NCI-H2029 (cell line): ENCODE measurements around the gene CTBP2.

ENCODE experiments used
- DNase-seq: peaks from one replicate; lab custom pipeline; 2025; lab: John Stamatoyannopoulos, UW

The CTBP2 gene

GRCh38 chr10:124941823-124942222 is 218.5 kb downstream of the CTBP2 start, which contains the start of gene ZRANB1:
Gene ZRANB1, plus strand, starts transcription at chr10:124942123. Its CDS starts 371 bp downstream, at chr10:124942494.
- DNase-seq: no peak

DNA sequence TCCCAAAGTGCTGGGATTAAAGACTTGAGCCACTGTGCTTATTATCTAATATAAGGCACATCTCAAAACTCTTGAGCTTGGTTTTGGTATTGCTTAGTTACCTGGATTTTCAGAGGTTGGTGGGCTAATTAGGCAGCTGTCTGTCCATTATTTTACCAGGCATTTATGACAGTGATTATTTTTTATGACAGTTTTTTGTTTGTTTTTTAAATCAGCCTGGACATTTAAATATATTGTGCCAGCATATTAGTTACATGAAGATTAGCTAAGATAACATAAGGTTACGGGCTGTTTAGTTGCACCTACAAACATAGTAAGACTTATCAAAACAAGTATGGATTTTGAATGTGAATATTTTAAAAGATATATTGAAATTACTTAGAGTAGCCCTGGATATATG is 221.1 kb downstream of the CTBP2 start:
- DNase-seq: no peak

GRCh38 chr10:124936813-124937212 is 223.6 kb downstream of the CTBP2 start:
- no peak for DNase-seq

GRCh38 chr10:124935946-124936345 is 224.4 kb downstream of the CTBP2 start:
- no peak for DNase-seq
